Neural progenitor cell (in vitro differentiated cells): ENCODE data around the gene ATOX1. TPM values are rescaled to one million over a fixed set of nuclear protein-coding genes. Genes with fewer than 3 reads are reported as not detected.

Experiments used
- DNase-seq: peaks from one replicate; pipeline ENCODE4 v3.0.0-alpha.2; 2016; ENCODE audit warnings: low spot score
- H2AFZ ChIP-seq: fragments of 200-600 bp; sonication (generic); replicated peaks from 2 replicates; pipeline ENCODE4 v1.6.1; 2016; ENCODE audit warnings: antibody characterized with exemption
- H3F3A ChIP-seq: fragments of 200-600 bp; sonication (generic); 2 replicates; pipeline ENCODE4 v1.6.1; 2016; ENCODE audit warnings: antibody characterized with exemption, low read depth
- H3K27ac ChIP-seq: fragments of 200-600 bp; sonication (generic); 2 replicates; pipeline ENCODE4 v1.5.1; 2016; ENCODE audit warnings: mild to moderate bottlenecking
- H3K27me3 ChIP-seq: fragments of 200-600 bp; sonication (generic); 2 replicates; pipeline ENCODE4 v1.6.1; 2016; ENCODE audit warnings: mild to moderate bottlenecking, moderate library complexity
- H3K36me3 ChIP-seq: fragments of 200-600 bp; sonication (generic); 2 replicates; pipeline ENCODE4 v1.5.1; 2016
- H3K4me1 ChIP-seq: fragments of 200-600 bp; sonication (generic); 2 replicates; pipeline ENCODE4 v1.6.1; 2016; ENCODE audit warnings: mixed run types
- H3K4me2 ChIP-seq: fragments of 200-600 bp; sonication (generic); 2 replicates; pipeline ENCODE4 v1.6.1; 2016
- H3K4me3 ChIP-seq: fragments of 200-600 bp; sonication (generic); 2 replicates; pipeline ENCODE4 v1.5.1; 2016
- H3K79me2 ChIP-seq: fragments of 200-600 bp; sonication (generic); 2 replicates; pipeline ENCODE4 v1.6.1; 2016; ENCODE audit warnings: low read depth
- H3K9ac ChIP-seq: fragments of 200-600 bp; sonication (generic); 2 replicates; pipeline ENCODE4 v1.6.1; 2016
- H3K9me3 ChIP-seq: fragments of 200-600 bp; sonication (generic); 2 replicates; pipeline ENCODE4 v1.5.1; 2016; ENCODE audit warnings: low read depth
- H4K20me1 ChIP-seq: fragments of 200-600 bp; sonication (generic); 2 replicates; pipeline ENCODE4 v1.6.1; 2016; ENCODE audit warnings: low read depth
- H3K27ac Mint-ChIP-seq: 3 replicates; pipeline ENCODE4 v1.8.0; 2021; ENCODE audit warnings: mixed read lengths
- H3K27me3 Mint-ChIP-seq: 2 replicates; pipeline ENCODE4 v1.8.0; 2022; ENCODE audit warnings: low read depth, mild to moderate bottlenecking, inconsistent platforms, moderate library complexity, mixed read lengths; ENCODE audit not compliant: insufficient read depth
- H3K36me3 Mint-ChIP-seq: 3 replicates; pipeline ENCODE4 v1.8.0; 2021; ENCODE audit warnings: mixed read lengths
- H3K4me1 Mint-ChIP-seq: 3 replicates; pipeline ENCODE4 v1.8.0; 2021; ENCODE audit warnings: mixed read lengths
- H3K4me3 Mint-ChIP-seq: 3 replicates; pipeline ENCODE4 v1.8.0; 2021; ENCODE audit warnings: mild to moderate bottlenecking, moderate library complexity, mixed read lengths
- H3K9me3 Mint-ChIP-seq: 3 replicates; pipeline ENCODE4 v1.8.0; 2020; ENCODE audit warnings: mixed read lengths
- CTCF ChIP-seq: fragments of 200-600 bp; sonication (generic); IDR thresholded peaks from 2 replicates; pipeline ENCODE4 v1.5.1; 2017; ENCODE audit warnings: antibody characterized with exemption, mild to moderate bottlenecking
- EZH2 ChIP-seq: fragments of 200-600 bp; sonication (generic); IDR thresholded peaks from 2 replicates; pipeline ENCODE4 v1.6.1; 2017; ENCODE audit warnings: antibody characterized with exemption, mild to moderate bottlenecking, moderate library complexity
- EZH2phosphoT487 ChIP-seq: fragments of 200-600 bp; sonication (generic); IDR thresholded peaks from 2 replicates; pipeline ENCODE4 v1.6.1; 2017; ENCODE audit warnings: antibody characterized with exemption
- total RNA-seq: library from RNA; depleted of rRNA; stranded (reverse); fragments of >200 nt; gene quantifications from 2 replicates; pipeline ENCODE4 v1.2.3, GENCODE V29; 2015; ENCODE audit warnings: low replicate concordance

The ATOX1 gene
- total RNA-seq, 1 donor from 2014 or later, result 22.8 TPM

- no peaks in the 10 kb centered on the region for H3F3A ChIP-seq
- H2AFZ ChIP-seq, result no peak overlapping the region
- peaks cover 5% of the 10 kb centered on the region for H3K36me3 ChIP-seq
- no peak overlapping the region for H3K4me2 ChIP-seq
- H3K4me3 ChIP-seq, result no peak overlapping the region
- H3K4me1 ChIP-seq, result peaks cover 1% of the 10 kb centered on the region
- no peak overlapping the region for H3K9ac ChIP-seq
- Mint-ChIP-seq H3K27me3 (peaks cover 3% of the 10 kb centered on the region), H3K4me3 (no peak overlapping the region), H3K36me3 (peaks cover 45% of the 10 kb centered on the region), H3K4me1 (peaks cover 16% of the 10 kb centered on the region), H3K9me3 (peaks cover 25% of the 10 kb centered on the region), H3K27ac (no peak overlapping the region)
- no peak for DNase-seq
- TF ChIP-seq CTCF, result no peak
- no peak for TF ChIP-seq EZH2phosphoT487
- TF ChIP-seq EZH2, result no peak
- H4K20me1 ChIP-seq, result peaks cover 100% of the 10 kb centered on the region
- H3K9me3 ChIP-seq, result no peaks in the 10 kb centered on the region
- H3K27me3 ChIP-seq, result no peaks in the 10 kb centered on the region
- peaks cover 100% of the 10 kb centered on the region for H3K79me2 ChIP-seq
- no peak overlapping the region for H3K27ac ChIP-seq
Measured at GRCh38 chr5:151781201-151781600, 22.8 kb upstream of the ATOX1 start.

- H3K4me3 Mint-ChIP-seq, result no peak overlapping the region
- peaks cover 3% of the 10 kb centered on the region for H3K27me3 Mint-ChIP-seq
- H3K9me3 Mint-ChIP-seq, result peaks cover 31% of the 10 kb centered on the region
- no peak for TF ChIP-seq CTCF
- no peak for TF ChIP-seq EZH2phosphoT487
- TF ChIP-seq EZH2, result no peak
- Histone ChIP-seq H3K4me2 (no peak overlapping the region), H3K27me3 (no peaks in the 10 kb centered on the region), H2AFZ (no peak overlapping the region), H3K4me1 (peaks cover 10% of the 10 kb centered on the region), H3K9me3 (no peaks in the 10 kb centered on the region), H3F3A (no peaks in the 10 kb centered on the region), H3K36me3 (no peaks in the 10 kb centered on the region), H3K9ac (no peak overlapping the region), H3K27ac (no peak overlapping the region), H3K4me3 (no peak overlapping the region), H4K20me1 (peaks cover 100% of the 10 kb centered on the region), H3K79me2 (peaks cover 100% of the 10 kb centered on the region)
- peaks cover 22% of the 10 kb centered on the region for H3K4me1 Mint-ChIP-seq
- H3K27ac Mint-ChIP-seq, result no peak overlapping the region
- DNase-seq, result no peak
- H3K36me3 Mint-ChIP-seq, result peaks cover 51% of the 10 kb centered on the region
Measured at GRCh38 chr5:151780348-151780747, 21.9 kb upstream of the ATOX1 start.

- Histone ChIP-seq H3K79me2 (peaks cover 100% of the 10 kb centered on the region), H4K20me1 (peaks cover 100% of the 10 kb centered on the region), H2AFZ (no peak overlapping the region), H3K9ac (no peak overlapping the region), H3F3A (no peaks in the 10 kb centered on the region), H3K4me3 (no peak overlapping the region), H3K4me1 (peaks cover 17% of the 10 kb centered on the region), H3K4me2 (no peak overlapping the region), H3K27ac (no peak overlapping the region), H3K9me3 (no peaks in the 10 kb centered on the region), H3K36me3 (no peaks in the 10 kb centered on the region), H3K27me3 (no peaks in the 10 kb centered on the region)
- Mint-ChIP-seq H3K4me3 (no peak overlapping the region), H3K4me1 (peaks cover 25% of the 10 kb centered on the region), H3K27me3 (peaks cover 3% of the 10 kb centered on the region), H3K36me3 (peaks cover 51% of the 10 kb centered on the region), H3K9me3 (peaks cover 31% of the 10 kb centered on the region), H3K27ac (no peak overlapping the region)
- TF ChIP-seq CTCF (no peak), EZH2 (no peak), EZH2phosphoT487 (no peak)
- no peak for DNase-seq
Measured at GRCh38 chr5:151779531-151780125, 21.2 kb upstream of the ATOX1 start.
